Liver (tissue), 9 donors: Measurements from ENCODE around the gene GOLGA1. TPM values are rescaled to one million over a fixed set of nuclear protein-coding genes. Genes with fewer than 3 reads are reported as not detected.

Experiments used
- DNase-seq: peaks from one replicate; pipeline ENCODE4 v3.0.0-alpha.2; 2017; ENCODE audit warnings: low spot score
- H3K27ac ChIP-seq, 2 donors: one replicate each; pipeline ENCODE4 v1.7.0; 2013; ENCODE audit warnings: inconsistent platforms in 2 of 2, low read length in 2 of 2, control low read depth in 1 of 2, low read depth in 1 of 2, mild to moderate bottlenecking in 1 of 2
- H3K27me3 ChIP-seq, 4 donors: one replicate each; pipeline versions ENCODE4 v1.6.1 to v1.7.0; 2013; ENCODE audit warnings: low read length in 3 of 4, inconsistent platforms in 1 of 4, mild to moderate bottlenecking in 1 of 4, moderate library complexity in 1 of 4; ENCODE audit not compliant: control insufficient read depth in 4 of 4, insufficient read depth in 4 of 4
- H3K36me3 ChIP-seq, 4 donors: one replicate each; pipeline versions ENCODE4 v1.6.1 to v1.7.0; 2013; ENCODE audit warnings: low read length in 3 of 4, mild to moderate bottlenecking in 3 of 4, low read depth in 1 of 4, moderate library complexity in 1 of 4; ENCODE audit not compliant: control insufficient read depth in 4 of 4, insufficient read depth in 3 of 4
- H3K4me1 ChIP-seq, 4 donors: one replicate each; pipeline versions ENCODE4 v1.6.1 to v1.7.0; 2013; ENCODE audit warnings: low read length in 3 of 4, mild to moderate bottlenecking in 3 of 4, moderate library complexity in 1 of 4; ENCODE audit not compliant: control insufficient read depth in 4 of 4, insufficient read depth in 4 of 4
- H3K4me3 ChIP-seq, 3 donors: one replicate each; pipeline versions ENCODE4 v1.6.1 to v1.7.0; 2013; ENCODE audit warnings: low read length in 3 of 3, control low read depth in 1 of 3, low read depth in 1 of 3, mild to moderate bottlenecking in 1 of 3
- H3K9ac ChIP-seq, 2 donors: one replicate each; pipeline ENCODE4 v1.7.0; 2013; ENCODE audit warnings: low read length in 2 of 2, mild to moderate bottlenecking in 2 of 2, moderate library complexity in 2 of 2, control low read depth in 1 of 2, low read depth in 1 of 2
- H3K9me3 ChIP-seq, 4 donors: one replicate each; pipeline versions ENCODE4 v1.6.1 to v1.7.0; 2013; ENCODE audit warnings: low read length in 3 of 4; ENCODE audit not compliant: control insufficient read depth in 4 of 4
- ATF3 ChIP-seq: IDR thresholded peaks from 2 replicates; pipeline ENCODE4 v1.6.1; 2016; ENCODE audit warnings: antibody characterized with exemption
- EGR1 ChIP-seq, 2 donors: IDR thresholded peaks; 2 replicates each; pipeline ENCODE4 v1.6.1; 2016 to 2018; ENCODE audit warnings: antibody characterized with exemption in 2 of 2, low read depth in 2 of 2
- FOXA2 ChIP-seq: IDR thresholded peaks from 2 replicates; pipeline ENCODE4 v1.6.1; 2016; ENCODE audit warnings: antibody characterized with exemption
- GABPA ChIP-seq, 2 donors: IDR thresholded peaks in 1 of 2; conservative IDR thresholded peaks in 1 of 2; 2 replicates each; pipeline ENCODE4 v1.6.1; 2016; ENCODE audit warnings: antibody characterized with exemption in 2 of 2, mild to moderate bottlenecking in 1 of 2, moderate library complexity in 1 of 2
- HNF4A ChIP-seq, 2 donors: conservative IDR thresholded peaks; 2 replicates each; pipeline ENCODE4 v1.6.1; 2016; ENCODE audit warnings: antibody characterized with exemption in 2 of 2, mild to moderate bottlenecking in 2 of 2
- HNF4G ChIP-seq: IDR thresholded peaks from 2 replicates; pipeline ENCODE4 v1.6.1; 2016; ENCODE audit warnings: antibody characterized with exemption
- JUND ChIP-seq, 2 donors: IDR thresholded peaks; 2 replicates each; pipeline ENCODE4 v1.6.1; 2016; ENCODE audit warnings: antibody characterized with exemption in 2 of 2
- REST ChIP-seq: IDR thresholded peaks from 2 replicates; pipeline ENCODE4 v1.6.1; 2016; ENCODE audit warnings: antibody characterized with exemption, mild to moderate bottlenecking
- RXRA ChIP-seq, 2 donors: IDR thresholded peaks; 2 replicates each; pipeline ENCODE4 v1.6.1; 2017 to 2018; ENCODE audit warnings: antibody characterized with exemption in 2 of 2, mild to moderate bottlenecking in 1 of 2
- SP1 ChIP-seq: IDR thresholded peaks from 2 replicates; pipeline ENCODE4 v1.6.1; 2018; ENCODE audit warnings: antibody characterized with exemption, mild to moderate bottlenecking
- TAF1 ChIP-seq: conservative IDR thresholded peaks from 2 replicates; pipeline ENCODE4 v1.6.1; 2016; ENCODE audit warnings: antibody characterized with exemption, mild to moderate bottlenecking
- YY1 ChIP-seq: IDR thresholded peaks from 2 replicates; pipeline ENCODE4 v1.6.1; 2016; ENCODE audit warnings: antibody characterized with exemption, mild to moderate bottlenecking
- ZBTB33 ChIP-seq: IDR thresholded peaks from 2 replicates; pipeline ENCODE4 v1.6.1; 2016; ENCODE audit warnings: antibody characterized with exemption
- WGBS: extraction: QIAGEN DNeasy Blood & Tissue Kit; methylation state at CpG from one replicate; pipeline ENCODE4 v1.1.7; 2013; 5-methylcytosine and 5-hydroxymethylcytosine counted together
- polyA plus RNA-seq, 2 donors: library from polyadenylated mRNA; stranded (reverse) in 1 of 2; unstranded in 1 of 2; fragments of 200-250 nt in 1 of 2; fragments of >200 nt in 1 of 2; fragmentation: Nextera tagmentation in 1 of 2; extraction: Ambion mirVana in 1 of 2; gene quantifications; one replicate each; pipeline versions ENCODE4 v1.2.1 to v1.2.3, GENCODE V29; 2013 to 2015
- total RNA-seq, 2 donors: library from RNA; depleted of rRNA; stranded (reverse); fragments of >200 nt; gene quantifications; one replicate each; pipeline ENCODE4 v1.2.3, GENCODE V29; 2014
- donor health status: healthy.
- donor health status: healthy.
- donor health status: healthy.
- donor health status: healthy.
- donor health status: healthy.

GOLGA1 gene
- total and polyA plus RNA-seq, 4 donors: 5.9 to 17.6 (median 8.9) TPM

GRCh38 chr9:124861342-124862229, 79.3 kb downstream of the GOLGA1 start, which contains the start of the genes ARPC5L and RPL35:
Gene ARPC5L (plus strand): TSS chr9:124862130. CDS start chr9:124869291, 7,161 bp downstream.
Gene RPL35 (minus strand): TSS chr9:124861957. CDS start chr9:124861912, 45 bp downstream.
- peaks cover 15 to 39% (median 25%) of the 10 kb centered on the region in 4 donors for H3K36me3 ChIP-seq
- H3K27ac ChIP-seq: peak within 1 kb of the TSS; percentile 91 to 96
- DNase-seq: peak; percentile 92
- WGBS: under 1% methylated on average over 92 of the region's 92 CpGs
- H3K9ac ChIP-seq: peak within 1 kb of the TSS; percentile 87 to 92
- H3K4me1 ChIP-seq: peaks cover 0 to 21% (median 13%) of the 10 kb centered on the region in 4 donors
- H3K9me3 ChIP-seq: no peaks in the 10 kb centered on the region
- TF ChIP-seq REST (no peak), SP1 (peak; percentile 68), JUND (IDR thresholded peaks at IDR 0.05) (no peak), YY1 (no peak), FOXA2 (peak; percentile 1), ZBTB33 (no peak), ATF3 (no peak), TAF1 (peak; percentile 64), GABPA (IDR thresholded peaks at IDR 0.05 in 1 of 2, conservative IDR thresholded peaks at IDR 0.05 in 1 of 2) (peak; percentile 74 to 94), EGR1 (IDR thresholded peaks at IDR 0.05; ENCODE audit: low read depth in 2 of 2) (peak in 1 of 2 donors; percentile 32)
- H3K4me3 ChIP-seq: peak within 1 kb of the TSS; percentile 87 to 98 (median 94)
- no peaks in the 10 kb centered on the region for H3K27me3 ChIP-seq

- H3K9me3 ChIP-seq: no peaks in the 10 kb centered on the region
- peaks cover 0 to 21% (median 13%) of the 10 kb centered on the region in 4 donors for H3K4me1 ChIP-seq
- DNase-seq: no peak
- TF ChIP-seq HNF4G (peak; percentile 37), RXRA (IDR thresholded peaks at IDR 0.05) (peak in 1 of 2 donors; percentile 68), FOXA2 (no peak), HNF4A (conservative IDR thresholded peaks at IDR 0.05) (peak; percentile 64 to 81)
- 12% methylated on average over 12 of the region's 12 CpGs for WGBS
- H3K4me3 ChIP-seq: peak overlapping the region; percentile 54 to 91 (median 87)
- peak overlapping the region; percentile 91 to 96 for H3K27ac ChIP-seq
- H3K36me3 ChIP-seq: peaks cover 15 to 40% (median 25%) of the 10 kb centered on the region in 4 donors
- peak overlapping the region; percentile 54 to 86 for H3K9ac ChIP-seq
- no peaks in the 10 kb centered on the region for H3K27me3 ChIP-seq
Observed at GRCh38 chr9:124860582-124861341, 80.1 kb downstream of the GOLGA1 start.
